ENCODE results near the gene ASB15.

- no peak for TF ChIP-seq MYC (IDR thresholded peaks at IDR 0.05; ENCODE audit: low read depth, low read length)
- no peak for TF ChIP-seq CTCF (IDR thresholded peaks at IDR 0.05; ENCODE audit: low read depth, low read length)
These were observed 56.4 kb downstream of the ASB15 start for GRCh38 chr7:123658023-123658422.

Measured in NB4 (cell line).